GM04503 (cell line): ENCODE measurements around the gene FSHR.
A peak's percentile ranks its signal among the peaks of the same experiment; 100 is the strongest.

ENCODE experiments used
- DNase-seq: peaks from one replicate; pipeline ENCODE4 v3.0.0-alpha.2; 2012; ENCODE audit warnings: low read depth

Gene FSHR

GRCh38 chr2:48954935-48955334 is 199.4 kb downstream of the FSHR start:
- no peak for DNase-seq

- no peak for DNase-seq
Observed at GRCh38 chr2:48954311-48954710, 200.0 kb downstream of the FSHR start.

- no peak for DNase-seq
Observed at GRCh38 chr2:48952614-48953013, 201.7 kb downstream of the FSHR start.

GRCh38 chr2:48952143-48952542 is 202.2 kb downstream of the FSHR start:
- DNase-seq: no peak

GRCh38 chr2:48948400-48949125 is 205.8 kb downstream of the FSHR start:
- DNase-seq: no peak

GRCh38 chr2:48946449-48947048 is 207.8 kb downstream of the FSHR start:
- peak; percentile 8 for DNase-seq

- no peak for DNase-seq
Observed at GRCh38 chr2:48944956-48945355, 209.4 kb downstream of the FSHR start.

GRCh38 chr2:48943436-48943835 is 210.9 kb downstream of the FSHR start:
- no peak for DNase-seq

- no peak for DNase-seq
Observed at GRCh38 chr2:48941908-48942307, 212.4 kb downstream of the FSHR start.

GRCh38 chr2:48941456-48941855 is 212.9 kb downstream of the FSHR start:
- DNase-seq: no peak

GRCh38 chr2:48940606-48941005 is 213.7 kb downstream of the FSHR start:
- DNase-seq: no peak

GRCh38 chr2:48939232-48939631 is 215.1 kb downstream of the FSHR start:
- DNase-seq: no peak

- DNase-seq: no peak
Observed at GRCh38 chr2:48938231-48938630, 216.1 kb downstream of the FSHR start.

GRCh38 chr2:48934807-48935206 is 219.5 kb downstream of the FSHR start:
- DNase-seq: no peak

GRCh38 chr2:48933828-48934497 is 220.4 kb downstream of the FSHR start:
- no peak for DNase-seq

- no peak for DNase-seq
Observed at GRCh38 chr2:48932667-48933066, 221.6 kb downstream of the FSHR start.

- no peak for DNase-seq
Observed at GRCh38 chr2:48929571-48930301, 224.6 kb downstream of the FSHR start.

GRCh38 chr2:48927355-48927754 is 227.0 kb downstream of the FSHR start:
- no peak for DNase-seq

GRCh38 chr2:48915884-48916283 is 238.4 kb downstream of the FSHR start:
- no peak for DNase-seq

GRCh38 chr2:48915227-48915626 is 239.1 kb downstream of the FSHR start:
- no peak for DNase-seq

GRCh38 chr2:48914477-48915089 is 239.7 kb downstream of the FSHR start:
- DNase-seq: no peak
